OCI-LY1 (cell line): ENCODE measurements around the gene CRISPLD2.

Experiments used
- H2AFZ ChIP-seq: fragments of 200-600 bp; sonication (generic), shearing (Covaris generic); 2 replicates; pipeline ENCODE4 v1.6.0; 2014; ENCODE audit warnings: antibody characterized with exemption, mild to moderate bottlenecking, low read length
- H3F3A ChIP-seq: fragments of 200-600 bp; sonication (generic), shearing (Covaris generic); 2 replicates; pipeline ENCODE4 v1.6.0; 2014; ENCODE audit warnings: mild to moderate bottlenecking, antibody characterized with exemption, low read length, moderate library complexity; ENCODE audit not compliant: insufficient read depth
- H3K27ac ChIP-seq: fragments of 200-600 bp; sonication (generic); 2 replicates; pipeline ENCODE4 v1.5.1; 2014; ENCODE audit warnings: low read length, mixed run types, mild to moderate bottlenecking, low read depth; ENCODE audit not compliant: poor library complexity, severe bottlenecking
- H3K27me3 ChIP-seq: fragments of 200-600 bp; sonication (generic); 2 replicates; pipeline ENCODE4 v1.6.0; 2014; ENCODE audit warnings: antibody characterized with exemption, mild to moderate bottlenecking, low read length, moderate library complexity; ENCODE audit not compliant: insufficient read depth
- H3K36me3 ChIP-seq: fragments of 200-600 bp; sonication (generic); 2 replicates; pipeline ENCODE4 v1.6.1; 2014; ENCODE audit warnings: mild to moderate bottlenecking, antibody characterized with exemption, low read length, moderate library complexity, mixed read lengths; ENCODE audit not compliant: insufficient read depth
- H3K4me1 ChIP-seq: fragments of 200-600 bp; sonication (generic); 2 replicates; pipeline ENCODE4 v1.5.1; 2014; ENCODE audit warnings: mild to moderate bottlenecking, low read length, moderate library complexity; ENCODE audit not compliant: insufficient read depth, severe bottlenecking
- H3K4me2 ChIP-seq: fragments of 200-600 bp; sonication (generic), shearing (Covaris generic); 2 replicates; pipeline ENCODE4 v1.6.1; 2014; ENCODE audit warnings: low read length
- H3K4me3 ChIP-seq: fragments of 200-600 bp; sonication (generic); 2 replicates; pipeline ENCODE4 v1.5.1; 2014; ENCODE audit warnings: low read length, low read depth, mild to moderate bottlenecking, mixed read lengths; ENCODE audit not compliant: poor library complexity, severe bottlenecking
- H3K79me2 ChIP-seq: fragments of 200-600 bp; shearing (Covaris generic); 2 replicates; pipeline ENCODE4 v1.6.1; 2016; ENCODE audit warnings: mixed run types, low read length, mixed read lengths; ENCODE audit not compliant: insufficient read depth
- H3K9ac ChIP-seq: fragments of 200-600 bp; sonication (generic), shearing (Covaris generic); 2 replicates; pipeline ENCODE4 v1.6.1; 2014; ENCODE audit warnings: mild to moderate bottlenecking, low read length, mixed read lengths
- H3K9me2 ChIP-seq: fragments of 200-600 bp; sonication (generic), shearing (Covaris generic); 2 replicates; pipeline ENCODE4 v1.6.1; 2014; ENCODE audit warnings: low read depth, mild to moderate bottlenecking, low read length, mixed read lengths
- H3K9me3 ChIP-seq: fragments of 200-600 bp; shearing (Covaris generic); 2 replicates; pipeline ENCODE4 v1.6.1; 2014; ENCODE audit warnings: low read length, mixed read lengths
- H4K20me1 ChIP-seq: fragments of 200-600 bp; sonication (generic), shearing (Covaris generic); 2 replicates; pipeline ENCODE4 v1.6.0; 2016; ENCODE audit warnings: mild to moderate bottlenecking, low read length; ENCODE audit not compliant: insufficient read depth
- EZH2 ChIP-seq: fragments of 200-600 bp; sonication (generic), shearing (Covaris generic); IDR thresholded peaks from 2 replicates; pipeline ENCODE4 v1.8.0; 2017; ENCODE audit warnings: borderline replicate concordance, mixed run types, mild to moderate bottlenecking, antibody characterized with exemption, low read length, moderate library complexity, mixed read lengths
- TF ChIP-seq, protein P1 (sequence below): fragments of 200-600 bp; sonication (generic), shearing (Covaris generic); IDR thresholded peaks from 2 replicates; pipeline ENCODE4 v1.5.1; 2017; ENCODE audit warnings: mild to moderate bottlenecking, antibody characterized with exemption, low read length, moderate library complexity, mixed read lengths

Gene CRISPLD2

DNA sequence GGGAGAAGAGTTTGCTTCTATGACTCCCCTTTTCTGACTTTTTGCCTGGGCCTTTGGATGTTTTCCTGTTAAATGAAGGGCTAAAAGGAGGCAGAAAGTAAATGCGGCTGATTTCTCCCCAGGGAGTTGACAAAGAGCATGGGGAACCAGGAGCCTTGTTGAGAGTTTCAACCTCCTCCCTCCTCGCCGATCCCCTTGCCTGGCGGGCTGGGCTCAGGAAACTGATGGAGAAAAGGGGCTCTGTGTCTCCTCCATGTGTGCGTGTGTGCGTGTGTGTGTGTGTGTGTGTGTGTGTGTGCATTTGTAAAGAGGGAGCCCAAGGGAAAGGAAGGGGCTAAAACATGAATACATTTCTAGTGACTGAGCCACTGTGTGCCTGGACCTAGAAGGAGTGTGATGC lies 97.1 kb downstream of the CRISPLD2 start:
- Histone ChIP-seq H2AFZ (no peak overlapping the region), H3K9me2 (no peaks in the 10 kb centered on the region), H3K36me3 (no peaks in the 10 kb centered on the region), H3K27me3 (peaks cover 5% of the 10 kb centered on the region; the same call in 1 of the 2 replicates), H3K4me3 (no peak overlapping the region), H3K79me2 (no peaks in the 10 kb centered on the region), H3K9ac (no peak overlapping the region), H3K27ac (no peak overlapping the region), H4K20me1 (no peaks in the 10 kb centered on the region), H3K4me2 (no peak overlapping the region), H3K9me3 (no peaks in the 10 kb centered on the region), H3K4me1 (no peaks in the 10 kb centered on the region), H3F3A (no peaks in the 10 kb centered on the region)
- TF ChIP-seq, protein P1, sequence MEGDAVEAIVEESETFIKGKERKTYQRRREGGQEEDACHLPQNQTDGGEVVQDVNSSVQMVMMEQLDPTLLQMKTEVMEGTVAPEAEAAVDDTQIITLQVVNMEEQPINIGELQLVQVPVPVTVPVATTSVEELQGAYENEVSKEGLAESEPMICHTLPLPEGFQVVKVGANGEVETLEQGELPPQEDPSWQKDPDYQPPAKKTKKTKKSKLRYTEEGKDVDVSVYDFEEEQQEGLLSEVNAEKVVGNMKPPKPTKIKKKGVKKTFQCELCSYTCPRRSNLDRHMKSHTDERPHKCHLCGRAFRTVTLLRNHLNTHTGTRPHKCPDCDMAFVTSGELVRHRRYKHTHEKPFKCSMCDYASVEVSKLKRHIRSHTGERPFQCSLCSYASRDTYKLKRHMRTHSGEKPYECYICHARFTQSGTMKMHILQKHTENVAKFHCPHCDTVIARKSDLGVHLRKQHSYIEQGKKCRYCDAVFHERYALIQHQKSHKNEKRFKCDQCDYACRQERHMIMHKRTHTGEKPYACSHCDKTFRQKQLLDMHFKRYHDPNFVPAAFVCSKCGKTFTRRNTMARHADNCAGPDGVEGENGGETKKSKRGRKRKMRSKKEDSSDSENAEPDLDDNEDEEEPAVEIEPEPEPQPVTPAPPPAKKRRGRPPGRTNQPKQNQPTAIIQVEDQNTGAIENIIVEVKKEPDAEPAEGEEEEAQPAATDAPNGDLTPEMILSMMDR = no peak
- TF ChIP-seq EZH2 = no peak

DNA sequence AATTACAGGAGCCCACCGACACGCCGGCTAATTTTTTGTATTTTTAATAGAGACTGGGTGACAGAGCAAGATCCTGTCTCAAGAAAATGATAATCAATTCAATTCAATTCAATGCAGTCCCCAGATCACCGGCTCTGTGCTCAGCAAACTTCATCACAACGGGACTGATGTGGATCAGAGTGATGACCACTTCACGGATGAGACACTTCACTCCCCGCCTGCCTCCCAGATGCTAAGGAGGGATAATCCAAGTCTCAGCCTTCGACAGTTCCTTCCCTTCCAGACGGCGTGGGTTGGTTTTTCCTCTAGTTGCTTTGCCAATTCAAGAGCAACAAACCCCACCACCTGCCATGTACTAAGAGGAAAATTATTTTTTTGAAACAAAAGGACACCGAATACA lies 97.7 kb downstream of the CRISPLD2 start:
- no peaks in the 10 kb centered on the region for H3K4me1 ChIP-seq
- H3K4me2 ChIP-seq = no peak overlapping the region
- no peaks in the 10 kb centered on the region for H3K9me3 ChIP-seq
- no peak for TF ChIP-seq EZH2
- TF ChIP-seq, protein P1 = no peak
- H3K27ac ChIP-seq = no peak overlapping the region
- no peak overlapping the region for H3K4me3 ChIP-seq
- H3K79me2 ChIP-seq = no peaks in the 10 kb centered on the region
- no peaks in the 10 kb centered on the region for H3F3A ChIP-seq
- H3K9ac ChIP-seq = no peak overlapping the region
- no peaks in the 10 kb centered on the region for H3K9me2 ChIP-seq
- no peak overlapping the region for H2AFZ ChIP-seq
- no peaks in the 10 kb centered on the region for H3K36me3 ChIP-seq
- no peaks in the 10 kb centered on the region for H4K20me1 ChIP-seq
- peaks cover 5% of the 10 kb centered on the region; the same call in 1 of the 2 replicates for H3K27me3 ChIP-seq

DNA sequence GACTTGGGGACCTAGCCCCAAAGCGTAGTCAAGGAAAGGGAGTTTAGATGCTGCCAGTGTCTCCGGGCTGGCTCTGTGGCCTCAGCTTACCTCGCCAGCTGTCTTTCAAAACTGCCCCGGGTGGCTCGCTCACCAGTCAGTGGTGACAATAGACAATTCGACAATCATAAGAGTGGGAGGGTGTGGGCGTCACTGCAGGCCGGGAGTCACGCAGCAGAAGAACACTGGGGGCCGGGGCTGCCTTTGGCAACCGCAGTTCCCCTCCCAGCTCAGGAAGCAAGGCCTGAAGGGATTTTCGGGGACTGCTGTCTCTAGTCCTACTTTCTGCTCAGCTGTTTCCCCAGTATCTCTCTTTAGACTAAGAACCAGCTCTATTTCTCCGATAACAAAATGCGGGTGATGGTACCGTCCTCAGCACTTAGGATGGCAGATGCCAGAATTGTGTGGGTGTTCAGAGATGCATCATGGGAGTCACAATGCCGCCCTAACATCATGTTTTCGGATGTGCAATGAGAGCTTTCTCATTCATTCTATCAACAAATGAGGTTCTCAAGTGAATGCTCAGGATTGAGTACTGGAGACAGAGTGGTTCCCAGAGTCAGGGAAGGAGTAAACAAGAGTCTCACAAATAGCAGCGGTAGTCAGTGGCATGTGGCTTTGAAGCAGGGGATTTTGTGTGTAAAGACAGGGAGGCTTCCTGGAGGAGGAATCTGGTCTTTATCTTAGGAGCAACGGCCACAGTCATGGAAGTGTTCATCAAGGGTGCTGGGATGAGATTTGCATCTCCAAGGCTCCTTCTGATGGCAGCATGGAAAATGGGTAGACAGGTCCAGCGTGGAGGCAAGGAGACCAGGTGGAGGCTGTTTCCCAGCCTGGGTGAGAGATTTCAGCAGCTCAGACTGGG lies 98.5 kb downstream of the CRISPLD2 start:
- Histone ChIP-seq H3K4me2 (no peak overlapping the region), H3K9ac (no peak overlapping the region), H4K20me1 (no peaks in the 10 kb centered on the region), H3K9me3 (no peaks in the 10 kb centered on the region), H3K9me2 (no peaks in the 10 kb centered on the region), H2AFZ (no peak overlapping the region), H3K4me3 (no peak overlapping the region), H3K79me2 (no peaks in the 10 kb centered on the region), H3F3A (no peaks in the 10 kb centered on the region), H3K27ac (no peak overlapping the region), H3K36me3 (no peaks in the 10 kb centered on the region), H3K27me3 (peaks cover 5% of the 10 kb centered on the region; the same call in 1 of the 2 replicates), H3K4me1 (no peaks in the 10 kb centered on the region)
- TF ChIP-seq, protein P1 = no peak
- TF ChIP-seq EZH2 = no peak
